Stimulated activated CD4-positive, alpha-beta T cell treated with anti-CD3 and anti-CD28 coated beads, Interleukin-15, amount 100 ng/mL, for 48 hours (primary cell): ENCODE data around the gene HAND2.

Experiments
- DNase-seq, 2 donors: peaks; one replicate each; pipeline ENCODE4 v3.0.0-alpha.2; 2020; ENCODE audit warnings: low read depth in 2 of 2

The HAND2 gene

GRCh38 chr4:173478201-173478912 lies 51.7 kb downstream of the HAND2 start:
- no peak for DNase-seq

DNA sequence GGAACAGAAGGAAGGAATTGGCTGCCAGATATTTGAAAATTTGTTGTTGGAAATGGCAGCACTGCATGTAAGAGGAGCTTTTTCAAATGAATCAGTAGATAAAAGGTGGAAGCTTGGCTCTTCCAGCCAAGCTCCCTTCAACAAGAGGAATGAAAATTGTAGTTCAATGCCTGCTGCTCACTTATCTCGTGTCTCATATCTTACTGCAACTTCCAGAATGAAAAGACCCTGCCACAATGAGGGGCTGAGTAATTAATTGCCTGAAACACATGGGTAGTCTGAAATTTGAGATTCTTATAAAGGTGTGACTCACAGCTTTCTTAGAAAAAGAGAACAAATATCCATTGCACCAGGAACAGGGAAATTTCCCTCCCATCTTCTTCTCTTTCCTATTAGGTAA lies 53.0 kb downstream of the HAND2 start:
- DNase-seq: no peak
